Measurements from ENCODE around the gene TMEM254. TPM values are rescaled to one million over a fixed set of nuclear protein-coding genes. Genes with fewer than 3 reads are reported as not detected.
"Not testable (repeated sequence)": the region's sequence is repeated elsewhere in the genome, so short reads cannot be mapped to it uniquely, and the experiment has no call there.

Gene TMEM254
- total RNA-seq, 1 donor from 2014 or later: 22.2 TPM

- Mint-ChIP-seq H3K9me3 (ENCODE audit: unreplicated experiment) (no peaks in the 10 kb centered on the region), H3K27ac (ENCODE audit: unreplicated experiment) (no peak overlapping the region), H3K27me3 (ENCODE audit: unreplicated experiment) (peaks cover under 1% of the 10 kb centered on the region), H3K36me3 (ENCODE audit: unreplicated experiment) (no peaks in the 10 kb centered on the region), H3K4me1 (ENCODE audit: unreplicated experiment) (no peaks in the 10 kb centered on the region), H3K4me3 (ENCODE audit: unreplicated experiment) (no peak overlapping the region)
- TF ChIP-seq CTCF (IDR thresholded peaks at IDR 0.05): no peak
- no peak for DNase-seq (ENCODE audit: extremely low spot score, unreplicated experiment)
These were observed 22.7 kb upstream of the TMEM254 start for GRCh38 chr10:80055760-80056159.

- Mint-ChIP-seq H3K36me3 (ENCODE audit: unreplicated experiment) (no peaks in the 10 kb centered on the region), H3K27me3 (ENCODE audit: unreplicated experiment) (no peaks in the 10 kb centered on the region), H3K9me3 (ENCODE audit: unreplicated experiment) (no peaks in the 10 kb centered on the region), H3K4me1 (ENCODE audit: unreplicated experiment) (no peaks in the 10 kb centered on the region), H3K27ac (ENCODE audit: unreplicated experiment) (no peak overlapping the region), H3K4me3 (ENCODE audit: unreplicated experiment) (no peak overlapping the region)
- no peak for DNase-seq (ENCODE audit: extremely low spot score, unreplicated experiment)
- TF ChIP-seq CTCF (IDR thresholded peaks at IDR 0.05): no peak
These were observed 21.3 kb upstream of the TMEM254 start for GRCh38 chr10:80057171-80057570.

- no peak for TF ChIP-seq CTCF (IDR thresholded peaks at IDR 0.05)
- Mint-ChIP-seq H3K4me3 (ENCODE audit: unreplicated experiment) (no peak overlapping the region), H3K9me3 (ENCODE audit: unreplicated experiment) (peaks cover 6% of the 10 kb centered on the region), H3K36me3 (ENCODE audit: unreplicated experiment) (no peaks in the 10 kb centered on the region), H3K4me1 (ENCODE audit: unreplicated experiment) (peaks cover 3% of the 10 kb centered on the region), H3K27ac (ENCODE audit: unreplicated experiment) (no peak overlapping the region), H3K27me3 (ENCODE audit: unreplicated experiment) (no peaks in the 10 kb centered on the region)
- peak; percentile 63 for DNase-seq (ENCODE audit: extremely low spot score, unreplicated experiment)
These were observed 14.2 kb upstream of the TMEM254 start for GRCh38 chr10:80064120-80064886.

- Mint-ChIP-seq H3K27ac (ENCODE audit: unreplicated experiment) (no peak overlapping the region), H3K4me1 (ENCODE audit: unreplicated experiment) (peaks cover 3% of the 10 kb centered on the region)
These were observed 11.7 kb upstream of the TMEM254 start for GRCh38 chr10:80066809-80067208.

GRCh38 chr10:80067821-80068220 is 10.6 kb upstream of the TMEM254 start:
- not testable (repeated sequence) for DNase-seq (ENCODE audit: extremely low spot score, unreplicated experiment); H3K9me3 Mint-ChIP-seq (ENCODE audit: unreplicated experiment); H3K4me1 Mint-ChIP-seq (ENCODE audit: unreplicated experiment); H3K36me3 Mint-ChIP-seq (ENCODE audit: unreplicated experiment); H3K27ac Mint-ChIP-seq (ENCODE audit: unreplicated experiment); H3K27me3 Mint-ChIP-seq (ENCODE audit: unreplicated experiment); H3K4me3 Mint-ChIP-seq (ENCODE audit: unreplicated experiment)

More at GRCh38 chr10:80066809-80067208, 11.7 kb upstream of the TMEM254 start:
- Mint-ChIP-seq H3K27me3 (ENCODE audit: unreplicated experiment) (no peaks in the 10 kb centered on the region), H3K9me3 (ENCODE audit: unreplicated experiment) (peaks cover 6% of the 10 kb centered on the region), H3K36me3 (ENCODE audit: unreplicated experiment) (no peaks in the 10 kb centered on the region), H3K4me3 (ENCODE audit: unreplicated experiment) (no peak overlapping the region)
- TF ChIP-seq CTCF (IDR thresholded peaks at IDR 0.05): no peak
- no peak for DNase-seq (ENCODE audit: extremely low spot score, unreplicated experiment)

Data from osteocyte (in vitro differentiated cells).